HG03196 (cell line): Measurements from ENCODE around the gene NFKBIL1.
"Not testable (repeated sequence)": the region's sequence is repeated elsewhere in the genome, so short reads cannot be mapped to it uniquely, and the experiment has no call there.

Source experiments
- ATAC-seq: cut with Tn5 transposase; IDR thresholded peaks from one replicate; pipeline ENCODE4 v1.9.1; 2021; ENCODE audit not compliant: unreplicated experiment

Gene NFKBIL1

DNA sequence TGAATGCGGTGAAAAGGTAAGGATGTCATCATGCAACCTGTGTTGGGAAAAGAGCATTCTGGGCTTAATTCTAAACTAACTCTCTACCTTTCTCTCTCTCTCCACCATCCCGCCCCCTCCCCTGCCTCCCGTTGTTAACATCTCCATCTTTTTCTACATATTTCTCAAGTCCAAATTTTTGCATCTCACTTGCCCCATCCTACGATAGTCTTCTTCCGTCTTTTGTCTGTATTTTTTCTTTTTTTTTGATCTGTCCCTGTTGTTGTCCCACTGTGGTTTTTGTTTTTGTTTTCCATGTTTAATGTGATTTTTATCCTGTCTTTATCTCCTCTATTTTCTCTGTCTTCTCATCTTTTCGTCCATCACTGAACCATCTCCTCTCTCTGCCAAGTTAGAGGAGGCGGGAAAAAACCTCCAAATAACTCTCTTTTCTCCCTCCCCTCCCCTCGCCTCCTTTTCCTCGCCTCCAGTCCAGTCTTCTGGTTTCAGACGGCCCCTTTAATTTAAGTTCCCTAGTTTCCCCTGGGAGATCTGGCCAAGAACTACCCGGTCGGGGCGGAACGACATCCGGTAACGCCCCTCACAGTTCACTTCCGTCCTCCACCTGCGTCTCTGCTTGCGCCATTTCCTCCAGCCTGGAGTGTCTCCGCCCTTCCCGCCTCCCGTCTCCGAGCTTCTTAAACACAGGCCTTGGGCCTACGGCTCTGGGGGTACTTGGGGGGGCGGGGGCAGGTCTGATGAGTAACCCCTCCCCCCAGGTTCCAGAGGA lies at the start of gene NFKBIL1:
TSS of gene NFKBIL1 (plus strand) at position 651 of the 769 bp plus-strand sequence. CDS start at position 738, 87 bp downstream.
- peak; percentile 56 for ATAC-seq

DNA sequence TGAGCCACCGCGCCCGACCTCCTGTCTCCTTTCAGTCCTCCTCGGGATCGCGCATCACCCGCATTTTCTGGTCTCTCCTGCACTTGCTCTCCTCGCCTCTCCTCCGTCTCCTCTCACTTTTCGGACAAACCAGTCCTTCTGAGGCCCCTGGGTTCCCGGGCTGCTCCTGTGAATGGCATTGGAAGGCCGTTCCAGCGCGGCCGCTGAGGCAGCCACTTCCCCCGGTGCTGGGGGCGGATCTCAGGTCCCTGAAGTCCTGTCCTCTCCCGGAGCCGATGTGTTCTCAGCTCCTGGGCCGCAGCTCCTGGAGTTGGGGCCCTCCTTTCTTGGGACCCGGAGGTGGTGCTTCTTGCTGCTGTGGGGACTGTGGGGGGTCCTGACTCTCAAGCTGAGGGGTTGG lies 48.7 kb upstream of the NFKBIL1 start:
- ATAC-seq = no peak

DNA sequence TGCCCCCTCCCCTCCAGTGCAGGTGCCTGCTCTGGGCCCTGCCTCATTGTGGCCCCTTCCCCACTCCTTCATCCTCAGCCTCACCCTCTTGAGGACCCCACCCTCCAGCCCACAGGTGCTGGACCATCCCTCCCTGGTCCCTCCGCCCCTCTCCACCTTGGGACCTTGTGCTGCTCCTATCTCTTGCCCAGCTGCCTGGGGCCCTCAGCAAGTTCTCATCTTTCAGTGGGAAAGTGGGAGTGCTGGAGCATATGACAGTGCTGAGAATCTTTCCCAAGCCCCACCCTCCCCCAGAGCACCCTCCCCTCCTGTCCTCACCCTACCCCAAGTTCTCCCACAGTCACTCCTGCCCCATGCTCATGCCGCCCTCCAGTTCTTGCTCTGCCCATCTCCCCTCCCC lies 47.8 kb upstream of the NFKBIL1 start:
- ATAC-seq = not testable (repeated sequence)

- no peak for ATAC-seq
Observed at GRCh38 chr6:31502586-31502985, 44.8 kb upstream of the NFKBIL1 start.

DNA sequence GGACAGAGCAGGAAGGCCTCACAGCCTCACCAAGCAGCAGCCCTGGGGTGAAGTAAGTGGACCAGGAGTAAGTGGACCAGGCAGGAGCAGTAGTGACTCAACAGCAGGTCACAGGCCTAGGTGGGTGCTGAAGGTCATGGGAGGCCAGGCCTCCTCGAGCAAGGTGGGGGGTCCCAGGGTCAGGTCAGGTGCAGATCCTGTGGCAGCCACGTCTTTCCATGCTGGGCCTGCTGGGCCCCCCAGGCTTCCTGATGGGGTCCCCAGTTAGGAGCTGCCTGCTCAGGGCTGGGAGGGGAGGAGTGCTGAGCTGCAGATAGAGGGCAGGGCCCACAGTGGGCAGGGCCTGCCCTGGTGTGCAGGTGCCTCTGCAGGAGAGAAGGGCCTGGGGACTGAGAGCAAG lies 38.4 kb upstream of the NFKBIL1 start:
- not testable (repeated sequence) for ATAC-seq

- no peak for ATAC-seq
Observed at GRCh38 chr6:31510007-31510406, 37.4 kb upstream of the NFKBIL1 start.

- no peak for ATAC-seq
Observed at GRCh38 chr6:31513456-31514165, 33.8 kb upstream of the NFKBIL1 start.

GRCh38 chr6:31521835-31522234 lies 25.6 kb upstream of the NFKBIL1 start:
- ATAC-seq = no peak

DNA sequence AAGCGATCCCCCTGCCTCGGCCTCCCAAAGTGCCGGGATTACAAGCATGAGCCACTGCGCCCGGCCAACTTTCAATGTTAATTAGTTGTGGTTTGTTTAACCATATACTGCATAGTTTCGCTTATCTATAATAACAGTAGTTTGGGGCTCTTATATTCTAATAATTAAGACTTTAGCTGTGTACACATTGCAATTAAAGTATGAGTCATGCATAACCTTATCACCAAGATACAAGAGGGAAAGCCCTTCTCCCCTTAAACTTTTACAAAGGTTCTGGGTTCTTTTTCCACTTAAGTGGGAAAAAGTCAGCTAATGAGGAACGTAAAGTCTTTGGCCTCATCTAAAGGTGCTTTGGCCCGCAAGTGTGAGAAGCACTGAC lies 21.9 kb upstream of the NFKBIL1 start:
- no peak for ATAC-seq

DNA sequence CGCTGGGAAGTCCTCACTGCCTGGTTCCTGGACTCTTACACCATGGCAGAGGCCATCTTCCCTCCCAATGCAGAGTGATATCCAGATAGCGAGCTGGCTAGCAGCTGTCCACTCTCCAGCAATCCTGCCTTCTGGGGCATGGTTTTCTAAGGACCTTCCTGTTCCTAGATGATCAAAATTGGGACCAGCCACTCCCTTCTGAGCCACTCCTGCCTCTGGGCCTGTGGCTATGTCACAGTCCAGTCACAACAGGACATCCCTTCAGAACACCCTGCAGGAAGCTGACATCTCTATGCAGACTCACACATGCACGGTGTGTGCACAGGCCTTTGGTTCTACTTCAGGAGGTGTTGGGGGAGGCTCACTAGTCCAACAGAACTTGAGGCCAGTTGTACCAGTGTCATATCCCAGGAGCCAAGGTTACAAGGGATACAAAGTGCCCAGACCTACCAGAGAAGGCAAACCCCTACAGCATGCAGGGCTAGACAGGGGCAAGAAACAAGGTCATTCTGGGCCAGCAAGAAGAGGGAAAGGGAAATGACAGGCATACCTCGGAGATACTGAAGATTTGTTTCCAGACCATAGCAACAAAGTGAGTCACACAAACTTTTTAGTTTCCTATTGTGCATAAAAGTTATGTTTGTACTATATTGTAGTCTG lies 21.3 kb upstream of the NFKBIL1 start:
- no peak for ATAC-seq

DNA sequence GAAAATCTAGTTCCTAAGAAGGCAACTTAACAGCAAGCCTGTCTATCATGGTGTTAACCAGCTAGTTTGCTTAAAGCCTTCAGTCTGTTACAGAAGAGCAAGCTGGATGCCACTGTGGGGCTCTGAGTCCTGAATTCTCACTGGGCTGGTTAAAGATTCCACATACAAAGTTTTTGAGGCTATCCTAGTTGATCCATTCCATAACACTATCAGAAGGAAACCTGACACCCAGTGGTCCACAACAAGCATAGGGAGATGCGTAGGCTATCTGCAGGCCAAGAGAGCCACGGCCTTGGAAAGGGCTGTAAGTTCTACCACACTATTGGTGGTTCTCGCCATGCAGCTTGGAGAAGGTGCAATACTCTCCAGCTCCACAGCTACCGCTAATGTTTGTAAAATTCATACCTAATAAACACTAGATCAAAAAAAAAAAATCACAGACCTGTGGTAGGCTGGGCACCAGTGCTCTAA lies 19.1 kb upstream of the NFKBIL1 start:
- ATAC-seq = no peak

DNA sequence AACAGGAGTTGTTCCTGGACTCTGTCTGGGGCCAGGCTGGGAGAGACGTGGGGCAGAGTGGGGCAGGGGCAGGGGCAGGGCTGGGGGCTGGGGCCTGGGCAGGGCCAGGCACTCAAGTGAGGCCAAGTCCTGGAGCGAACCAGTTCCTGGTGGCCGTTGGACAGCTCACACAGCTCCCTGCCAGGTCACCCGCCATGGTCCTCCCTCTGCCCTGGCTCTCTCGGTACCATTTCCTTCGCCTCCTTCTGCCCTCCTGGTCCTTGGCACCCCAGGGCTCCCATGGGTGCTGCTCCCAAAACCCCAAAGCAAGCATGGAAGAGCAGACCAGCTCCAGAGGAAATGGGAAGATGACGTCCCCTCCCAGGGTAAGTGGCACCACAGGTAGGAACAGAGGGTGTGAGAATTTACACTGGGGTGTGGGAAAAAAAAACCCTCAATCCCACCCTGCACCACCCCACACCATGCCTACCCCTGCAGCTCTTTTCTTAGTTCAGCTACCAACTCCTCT lies 18.5 kb upstream of the NFKBIL1 start, which contains the start of gene MCCD1:
TSS of gene MCCD1 (plus strand) at position 142 of the 508 bp plus-strand sequence. CDS start at position 195, 53 bp downstream.
- no peak for ATAC-seq

DNA sequence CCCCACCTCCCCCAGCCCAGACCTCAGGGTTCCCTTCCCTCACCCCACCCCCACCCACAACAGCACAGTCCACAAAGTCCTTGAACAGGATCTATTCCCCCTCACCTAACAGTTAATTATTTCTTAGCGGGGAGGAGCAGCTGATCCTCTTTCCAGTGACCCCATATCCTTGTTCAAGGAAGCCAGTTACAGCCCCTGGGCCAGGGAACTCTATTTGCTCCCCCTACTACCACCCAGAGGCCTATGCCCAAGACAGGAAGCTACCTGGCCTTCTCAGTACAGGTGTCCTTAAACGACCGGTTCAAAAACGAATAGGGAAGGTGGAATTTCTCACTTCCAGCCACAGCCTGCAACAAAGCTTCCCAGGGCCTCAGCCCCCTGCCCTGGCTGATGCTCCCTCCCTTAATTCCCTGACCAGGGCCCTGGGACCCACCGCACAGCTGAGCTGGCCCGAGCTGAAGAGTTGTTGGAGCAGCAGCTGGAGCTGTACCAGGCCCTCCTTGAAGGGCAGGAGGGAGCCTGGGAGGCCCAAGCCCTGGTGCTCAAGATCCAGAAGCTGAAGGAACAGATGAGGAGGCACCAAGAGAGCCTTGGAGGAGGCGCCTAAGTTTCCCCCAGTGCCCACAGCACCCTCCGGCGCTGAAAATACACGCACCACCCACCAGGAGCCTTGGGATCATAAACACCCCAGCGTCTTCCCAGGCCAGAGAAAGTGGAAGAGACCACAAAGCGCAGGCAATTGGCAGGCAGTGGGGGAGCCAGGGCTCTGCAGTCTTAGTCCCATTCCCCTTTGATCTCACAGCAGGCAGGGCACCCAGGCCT lies 17.9 kb upstream of the NFKBIL1 start:
- no peak for ATAC-seq

DNA sequence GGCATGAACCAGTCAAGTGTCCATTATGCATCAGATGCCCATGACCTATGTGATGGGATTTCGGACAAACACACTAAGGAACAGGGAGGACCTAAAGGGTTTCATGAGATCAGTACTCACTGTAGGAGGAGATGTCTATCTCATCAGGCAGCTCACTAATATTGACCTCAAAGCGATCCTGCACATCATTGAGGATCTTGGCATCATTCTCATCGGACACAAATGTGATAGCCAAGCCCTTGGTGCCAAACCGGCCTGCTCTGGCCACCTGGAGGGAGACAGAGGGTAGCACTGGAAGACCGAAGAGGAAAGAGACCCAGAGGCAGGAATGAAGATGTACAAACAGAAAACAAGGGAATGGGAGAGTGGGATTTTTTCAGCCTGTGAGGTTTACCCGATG lies 16.7 kb upstream of the NFKBIL1 start:
- ATAC-seq = no peak

- no peak for ATAC-seq
Observed at GRCh38 chr6:31531162-31531561, 16.2 kb upstream of the NFKBIL1 start.

GRCh38 chr6:31531771-31532643 lies 15.4 kb upstream of the NFKBIL1 start:
- ATAC-seq = no peak

DNA sequence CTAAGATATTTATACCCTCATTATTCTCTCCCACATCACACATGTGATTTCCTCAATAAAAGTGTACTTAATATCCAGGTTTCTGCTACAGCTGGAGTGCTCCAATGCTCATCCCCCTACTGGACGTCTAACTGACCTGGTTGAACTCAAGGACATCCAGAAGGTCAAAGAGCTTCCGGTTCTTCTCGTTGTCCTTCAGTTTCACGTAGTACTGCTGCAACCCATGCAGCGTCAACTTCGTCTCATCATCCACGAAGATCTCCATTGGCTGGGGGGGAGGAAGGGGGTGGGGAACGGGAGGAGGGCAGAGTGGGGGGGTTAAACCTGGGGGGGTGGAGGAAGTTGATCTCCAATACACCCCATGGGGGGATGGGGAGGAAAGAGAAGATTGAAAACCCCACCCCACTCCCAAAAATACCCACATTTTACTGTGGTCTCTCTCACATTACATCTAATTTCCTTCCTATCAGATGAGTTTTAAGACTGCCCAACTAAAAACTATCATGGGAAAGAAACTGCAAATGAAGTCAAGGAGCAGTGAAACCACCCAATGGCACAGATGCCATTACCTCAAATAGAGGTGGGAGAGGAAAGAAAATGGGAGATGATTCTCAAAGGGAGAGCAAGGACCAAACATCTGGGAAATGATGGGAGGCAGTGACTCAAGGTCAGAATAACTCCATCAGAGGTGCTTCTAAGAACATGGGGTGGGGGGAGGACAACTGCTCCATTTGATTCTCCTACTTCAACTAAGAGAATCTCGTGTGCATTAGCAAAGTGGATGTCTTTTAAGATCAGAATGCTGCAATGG lies 14.6 kb upstream of the NFKBIL1 start:
- ATAC-seq = no peak

GRCh38 chr6:31533455-31533841 lies 14.0 kb upstream of the NFKBIL1 start:
- ATAC-seq = no peak

DNA sequence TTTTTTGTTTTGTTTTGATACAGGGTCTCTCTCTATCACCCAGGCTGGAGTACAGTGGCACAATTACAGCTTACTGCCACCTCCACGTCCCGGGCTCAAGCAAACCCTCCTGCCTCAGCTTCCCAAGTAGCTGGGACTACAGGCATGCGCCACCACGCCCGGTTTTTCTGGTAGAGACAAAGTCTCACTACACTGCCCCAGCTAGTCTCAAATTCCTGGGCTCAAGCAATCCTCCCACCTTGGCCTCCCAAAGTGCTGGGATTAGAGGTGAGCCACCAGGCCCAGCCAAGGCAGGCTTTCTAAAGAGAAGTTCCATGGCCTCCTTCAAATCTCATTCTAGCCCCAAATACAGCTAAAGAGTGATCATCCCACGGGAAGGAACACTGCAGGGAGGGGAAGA lies 13.4 kb upstream of the NFKBIL1 start:
- ATAC-seq = no peak
